ENCODE data around the gene ELMO1. TPM values are rescaled to one million over a fixed set of nuclear protein-coding genes. Genes with fewer than 3 reads are reported as not detected.

Gene ELMO1
- total RNA-seq, 1 experiment from 2014 or later, result 7.8 TPM

DNA sequence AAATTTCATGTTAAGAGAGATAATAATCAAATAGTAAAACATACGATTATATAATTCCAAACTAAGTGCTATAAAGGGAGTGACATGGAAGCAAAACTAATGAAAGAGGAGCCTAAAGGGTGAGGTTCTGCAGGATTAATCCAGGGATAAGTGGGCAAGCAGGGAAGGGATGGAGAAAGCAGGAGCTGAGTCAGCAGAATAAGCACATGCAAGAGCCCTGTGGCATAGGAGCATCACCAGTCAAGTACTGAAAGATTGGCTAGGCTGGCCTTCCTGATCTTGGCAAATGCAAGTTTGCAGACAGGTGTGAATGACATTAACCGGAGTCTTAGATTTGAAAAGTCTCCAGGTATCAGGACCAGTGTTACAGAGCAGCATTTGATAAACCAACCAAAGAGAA lies 336.4 kb downstream of the ELMO1 start:
- H3K4me3 Mint-ChIP-seq, result no peak overlapping the region
- Histone ChIP-seq H3K4me1 (ENCODE audit: insufficient read depth, low read length) (peaks cover 5% of the 10 kb centered on the region; the same call in 1 of the 2 replicates), H2BK5ac (ENCODE audit: insufficient read length, low read length) (no peak overlapping the region), H3K23ac (ENCODE audit: insufficient read length, low read depth, low read length) (no peak overlapping the region), H3K79me2 (ENCODE audit: insufficient read depth, low read length) (no peaks in the 10 kb centered on the region), H4K5ac (ENCODE audit: insufficient read length, low read depth, low read length) (no peak overlapping the region), H2BK12ac (ENCODE audit: insufficient read length, low read depth, low read length) (no peak overlapping the region), H3T11ph (ENCODE audit: low read length) (no peak overlapping the region), H4K20me1 (ENCODE audit: control insufficient read depth, insufficient read depth, insufficient read length) (no peaks in the 10 kb centered on the region), H3K14ac (ENCODE audit: insufficient read depth, low read length) (no peak overlapping the region), H2BK15ac (ENCODE audit: low read depth, low read length) (no peak overlapping the region), H2AK5ac (ENCODE audit: insufficient read length, low read length) (no peak overlapping the region), H3K56ac (ENCODE audit: insufficient read length, low read depth, low read length) (no peak overlapping the region), H3K79me1 (ENCODE audit: insufficient read depth, low read depth, low read length, poor library complexity, severe bottlenecking) (no peaks in the 10 kb centered on the region), H3K23me2 (ENCODE audit: insufficient read length, low read depth, low read length, poor library complexity, severe bottlenecking) (no peaks in the 10 kb centered on the region), H2BK20ac (ENCODE audit: low read depth, low read length, poor library complexity, severe bottlenecking) (no peak overlapping the region), H3K27me3 (ENCODE audit: insufficient read depth, low read length) (no peaks in the 10 kb centered on the region), H4K91ac (ENCODE audit: insufficient read length, low read depth, low read length) (no peak overlapping the region), H3K27ac (ENCODE audit: insufficient read length, low read depth, low read length) (no peak overlapping the region), H2AFZ (ENCODE audit: low read length) (no peak overlapping the region), H3K18ac (ENCODE audit: insufficient read length, low read depth, low read length) (no peak overlapping the region), H2BK120ac (ENCODE audit: low read depth, low read length, poor library complexity, severe bottlenecking) (no peak overlapping the region), H3K4me2 (ENCODE audit: insufficient read depth, insufficient read length, low read length) (no peak overlapping the region), H4K8ac (replicated peaks; ENCODE audit: insufficient read length, low read depth, low read length) (no peak overlapping the region), H3K4ac (ENCODE audit: low read depth, low read length) (no peak overlapping the region), H3K9ac (ENCODE audit: extremely low read depth, insufficient read length, low read length) (no peak overlapping the region), H3K9me3 (ENCODE audit: control insufficient read depth, low read depth, low read length) (no peaks in the 10 kb centered on the region)
- H3K9me3 Mint-ChIP-seq, result no peaks in the 10 kb centered on the region; a peak in 3 of 5 replicates
- no CpG with 5 or more reads among the region's 2 CpGs for WGBS (ENCODE audit: extremely low coverage, insufficient read length, low lambda C conversion rate)
- peaks cover 0 to 8% (median 0%) of the 10 kb centered on the region in 3 experiments; a peak in 1 of 7 replicates for H3K36me3 Mint-ChIP-seq (ENCODE audit: insufficient read depth in 1 of 3, low read depth in 3 of 3)
- peaks cover 10 to 14% of the 10 kb centered on the region in 2 experiments for H3K4me1 Mint-ChIP-seq
- H3K27me3 Mint-ChIP-seq (ENCODE audit: low read depth), result no peaks in the 10 kb centered on the region
- DNase-seq, result no peak
- H3K27ac Mint-ChIP-seq, result no peak overlapping the region
- TF ChIP-seq, protein P1, sequence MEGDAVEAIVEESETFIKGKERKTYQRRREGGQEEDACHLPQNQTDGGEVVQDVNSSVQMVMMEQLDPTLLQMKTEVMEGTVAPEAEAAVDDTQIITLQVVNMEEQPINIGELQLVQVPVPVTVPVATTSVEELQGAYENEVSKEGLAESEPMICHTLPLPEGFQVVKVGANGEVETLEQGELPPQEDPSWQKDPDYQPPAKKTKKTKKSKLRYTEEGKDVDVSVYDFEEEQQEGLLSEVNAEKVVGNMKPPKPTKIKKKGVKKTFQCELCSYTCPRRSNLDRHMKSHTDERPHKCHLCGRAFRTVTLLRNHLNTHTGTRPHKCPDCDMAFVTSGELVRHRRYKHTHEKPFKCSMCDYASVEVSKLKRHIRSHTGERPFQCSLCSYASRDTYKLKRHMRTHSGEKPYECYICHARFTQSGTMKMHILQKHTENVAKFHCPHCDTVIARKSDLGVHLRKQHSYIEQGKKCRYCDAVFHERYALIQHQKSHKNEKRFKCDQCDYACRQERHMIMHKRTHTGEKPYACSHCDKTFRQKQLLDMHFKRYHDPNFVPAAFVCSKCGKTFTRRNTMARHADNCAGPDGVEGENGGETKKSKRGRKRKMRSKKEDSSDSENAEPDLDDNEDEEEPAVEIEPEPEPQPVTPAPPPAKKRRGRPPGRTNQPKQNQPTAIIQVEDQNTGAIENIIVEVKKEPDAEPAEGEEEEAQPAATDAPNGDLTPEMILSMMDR (conservative IDR thresholded peaks at IDR 0.05), result no peak
